Measurements from ENCODE around the gene LARP4B. TPM values are rescaled to one million over a fixed set of nuclear protein-coding genes. Genes with fewer than 3 reads are reported as not detected.

The LARP4B gene
- total and polyA plus RNA-seq, 2 donors (not counting 3 experiments of a cell fraction or from before 2014, with no cell fraction given): 27.4 to 101 TPM

DNA sequence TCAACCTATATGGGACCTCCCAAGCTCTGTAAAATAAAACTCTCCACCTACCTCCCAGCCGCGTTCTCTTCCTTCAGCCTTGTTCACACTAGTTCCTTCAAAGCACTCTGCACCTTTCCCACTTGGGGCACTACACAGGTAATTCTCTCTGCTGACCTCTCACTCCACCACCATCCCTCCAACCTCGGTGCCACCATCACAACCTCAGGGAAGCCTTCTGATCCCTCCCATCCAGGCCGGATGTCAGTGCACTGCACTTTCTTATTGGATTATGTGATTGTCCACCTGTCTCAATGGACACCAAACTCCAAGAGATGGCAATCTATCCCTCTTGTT, 7.0 kb downstream of the LARP4B start:
- ChIA-PET POLR2A (no interaction called here), CTCF (no interaction called here)
- H3K27me3 ChIP-seq (ENCODE audit: control insufficient read depth in 2 of 2, insufficient read depth in 2 of 2, low read length in 2 of 2): no peaks in the 10 kb centered on the region
- no peak overlapping the region for H3K9ac ChIP-seq (replicated peaks; ENCODE audit: extremely low read depth, insufficient read depth, low read length)
- peaks cover 6% of the 10 kb centered on the region for H3K4me1 ChIP-seq (ENCODE audit: control insufficient read depth, extremely low read depth, insufficient read depth, low read length)
- no peaks in the 10 kb centered on the region for H3K9me3 ChIP-seq (replicated peaks; ENCODE audit: control insufficient read depth, insufficient read depth, low read length)
- no peak for TF ChIP-seq POLR2AphosphoS5 (IDR thresholded peaks at IDR 0.05; ENCODE audit: insufficient read depth, low read depth, low read length)
- intact Hi-C loops (cut with micrococcal nuclease) (no loop called here), dilution Hi-C loops (cut with MboI; ENCODE audit: extremely low pct_ligation_motif_present, low sequenced_read_pairs) (no loop called here)
- peaks cover 6% of the 10 kb centered on the region for H4K20me1 ChIP-seq (replicated peaks; ENCODE audit: control insufficient read depth, extremely low read depth, insufficient read depth, low read length)
- no peak overlapping the region for H3K4me2 ChIP-seq (ENCODE audit: insufficient read depth, low read length)
- H3K9me1 ChIP-seq (replicated peaks; ENCODE audit: control insufficient read depth, extremely low read depth, insufficient read depth, low read length): no peaks in the 10 kb centered on the region
- H3K27ac ChIP-seq (ENCODE audit: insufficient read depth, low read depth, low read length): no peak overlapping the region
- no TSS peak for BruUV-seq (replicated peaks)
- no peak for DNase-seq (ENCODE audit: low read depth, low spot score)
- peaks cover 0 to 5% of the 10 kb centered on the region in 2 experiments for H3K36me3 ChIP-seq (ENCODE audit: control insufficient read depth in 2 of 2, extremely low read depth in 1 of 2, insufficient read depth in 2 of 2, low read length in 2 of 2)
- peaks cover 99% of the 10 kb centered on the region for H3K79me2 ChIP-seq (ENCODE audit: control insufficient read depth, insufficient read depth, low read length)
- FAIRE-seq: no peak
- H3K4me3 ChIP-seq (replicated peaks in 1 of 3; ENCODE audit: insufficient read depth in 1 of 3, low read depth in 1 of 3, low read length in 3 of 3): no peak overlapping the region
- H2AFZ ChIP-seq (ENCODE audit: low read depth, low read length): no peak overlapping the region

DNA sequence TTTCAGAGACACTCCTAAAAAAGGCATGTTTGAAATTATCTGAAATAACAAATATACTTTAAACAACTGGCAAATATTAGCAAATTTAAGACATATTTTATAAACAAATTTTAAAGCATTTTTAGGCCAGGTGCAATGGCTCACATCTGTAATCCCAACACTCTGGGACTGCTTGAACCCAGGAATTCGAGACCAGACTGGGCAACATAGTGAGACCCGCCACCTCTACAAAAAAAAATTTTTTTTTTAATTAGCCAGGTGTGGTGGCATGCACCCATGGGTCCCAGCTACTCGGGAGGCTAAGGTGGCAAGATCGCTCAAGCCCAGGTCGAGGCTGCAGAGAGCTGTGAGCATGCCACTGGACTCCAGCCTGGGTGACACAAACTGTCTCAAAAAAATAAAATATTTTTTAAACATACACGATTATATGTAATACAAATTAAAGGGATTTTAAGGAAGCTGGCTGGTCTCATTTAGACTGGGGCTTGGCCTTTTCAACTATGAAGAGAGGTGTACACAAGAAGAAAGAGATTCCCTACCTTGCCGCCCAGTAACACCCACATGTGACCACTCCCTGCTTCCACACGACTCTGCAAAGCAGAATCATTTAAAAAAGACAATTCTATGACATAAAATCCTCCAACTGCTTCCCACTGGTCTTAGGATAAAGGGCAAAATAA, 7.5 kb downstream of the LARP4B start:
- DNase-seq (ENCODE audit: low read depth, low spot score) (no peak), FAIRE-seq (no peak)
- H3K36me3 ChIP-seq (ENCODE audit: control insufficient read depth in 2 of 2, extremely low read depth in 1 of 2, insufficient read depth in 2 of 2, low read length in 2 of 2): peaks cover 0 to 5% of the 10 kb centered on the region in 2 experiments
- intact Hi-C loops (cut with micrococcal nuclease): no loop called here
- POLR2A ChIA-PET: no interaction called here
- peaks cover 4% of the 10 kb centered on the region for H3K4me1 ChIP-seq (ENCODE audit: control insufficient read depth, extremely low read depth, insufficient read depth, low read length)
- no peaks in the 10 kb centered on the region for H3K9me1 ChIP-seq (replicated peaks; ENCODE audit: control insufficient read depth, extremely low read depth, insufficient read depth, low read length)
- peaks cover 5% of the 10 kb centered on the region for H4K20me1 ChIP-seq (replicated peaks; ENCODE audit: control insufficient read depth, extremely low read depth, insufficient read depth, low read length)
- H3K27me3 ChIP-seq (ENCODE audit: control insufficient read depth in 2 of 2, insufficient read depth in 2 of 2, low read length in 2 of 2): no peaks in the 10 kb centered on the region
- no peaks in the 10 kb centered on the region for H3K9me3 ChIP-seq (replicated peaks; ENCODE audit: control insufficient read depth, insufficient read depth, low read length)
- H3K4me2 ChIP-seq (ENCODE audit: insufficient read depth, low read length): no peak overlapping the region
- no peak overlapping the region for H3K9ac ChIP-seq (replicated peaks; ENCODE audit: extremely low read depth, insufficient read depth, low read length)
- H3K4me3 ChIP-seq (replicated peaks in 1 of 3; ENCODE audit: insufficient read depth in 1 of 3, low read depth in 1 of 3, low read length in 3 of 3): no peak overlapping the region
- TF ChIP-seq JUN (IDR thresholded peaks at IDR 0.05; ENCODE audit: borderline replicate concordance, insufficient read depth, insufficient read length, low read depth) (no peak), MYC (IDR thresholded peaks at IDR 0.05; ENCODE audit: low read depth, low read length) (no peak), POLR2A (IDR thresholded peaks at IDR 0.05; ENCODE audit: low read depth, low read length) (no peak), EZH2 (IDR thresholded peaks at IDR 0.05; ENCODE audit: borderline replicate concordance, low read depth, low read length, severe bottlenecking) (no peak), FOS (IDR thresholded peaks at IDR 0.05; ENCODE audit: borderline replicate concordance, insufficient read depth, low read length) (no peak), POLR2AphosphoS5 (IDR thresholded peaks at IDR 0.05; ENCODE audit: insufficient read depth, low read depth, low read length) (no peak)
- TF ChIP-seq, protein P1, sequence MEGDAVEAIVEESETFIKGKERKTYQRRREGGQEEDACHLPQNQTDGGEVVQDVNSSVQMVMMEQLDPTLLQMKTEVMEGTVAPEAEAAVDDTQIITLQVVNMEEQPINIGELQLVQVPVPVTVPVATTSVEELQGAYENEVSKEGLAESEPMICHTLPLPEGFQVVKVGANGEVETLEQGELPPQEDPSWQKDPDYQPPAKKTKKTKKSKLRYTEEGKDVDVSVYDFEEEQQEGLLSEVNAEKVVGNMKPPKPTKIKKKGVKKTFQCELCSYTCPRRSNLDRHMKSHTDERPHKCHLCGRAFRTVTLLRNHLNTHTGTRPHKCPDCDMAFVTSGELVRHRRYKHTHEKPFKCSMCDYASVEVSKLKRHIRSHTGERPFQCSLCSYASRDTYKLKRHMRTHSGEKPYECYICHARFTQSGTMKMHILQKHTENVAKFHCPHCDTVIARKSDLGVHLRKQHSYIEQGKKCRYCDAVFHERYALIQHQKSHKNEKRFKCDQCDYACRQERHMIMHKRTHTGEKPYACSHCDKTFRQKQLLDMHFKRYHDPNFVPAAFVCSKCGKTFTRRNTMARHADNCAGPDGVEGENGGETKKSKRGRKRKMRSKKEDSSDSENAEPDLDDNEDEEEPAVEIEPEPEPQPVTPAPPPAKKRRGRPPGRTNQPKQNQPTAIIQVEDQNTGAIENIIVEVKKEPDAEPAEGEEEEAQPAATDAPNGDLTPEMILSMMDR (IDR thresholded peaks at IDR 0.05; ENCODE audit: extremely low read depth in 1 of 2, insufficient read depth in 1 of 2, low read depth in 1 of 2, low read length in 2 of 2): no peak
- TF ChIP-seq, protein P2, sequence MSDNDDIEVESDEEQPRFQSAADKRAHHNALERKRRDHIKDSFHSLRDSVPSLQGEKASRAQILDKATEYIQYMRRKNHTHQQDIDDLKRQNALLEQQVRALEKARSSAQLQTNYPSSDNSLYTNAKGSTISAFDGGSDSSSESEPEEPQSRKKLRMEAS (IDR thresholded peaks at IDR 0.05; ENCODE audit: insufficient read depth, insufficient read length): no peak
- BruUV-seq (replicated peaks): no TSS peak
- H3K27ac ChIP-seq (ENCODE audit: insufficient read depth, low read depth, low read length): no peak overlapping the region
- dilution Hi-C loops (cut with MboI; ENCODE audit: extremely low pct_ligation_motif_present, low sequenced_read_pairs): no loop called here
- CTCF ChIA-PET: no interaction called here
- H2AFZ ChIP-seq (ENCODE audit: low read depth, low read length): no peak overlapping the region
- peaks cover 99% of the 10 kb centered on the region for H3K79me2 ChIP-seq (ENCODE audit: control insufficient read depth, insufficient read depth, low read length)

Data from endothelial cell of umbilical vein (primary cell).